SU-DHL-6 (cell line): ENCODE data around the gene AVPR2.
A peak's percentile ranks its signal among the peaks of the same experiment; 100 is the strongest.

Source experiments
- H2AFZ ChIP-seq: fragments of 200-600 bp; sonication (generic); 2 replicates; pipeline ENCODE4 v1.6.1; 2014; ENCODE audit warnings: low read depth, mild to moderate bottlenecking, moderate library complexity, mixed read lengths, antibody characterized with exemption, low read length; ENCODE audit not compliant: severe bottlenecking
- H3F3A ChIP-seq: fragments of 200-600 bp; shearing (Covaris generic); 2 replicates; pipeline ENCODE4 v1.6.0; 2016; ENCODE audit warnings: antibody characterized with exemption, mild to moderate bottlenecking; ENCODE audit not compliant: insufficient read depth
- H3K27ac ChIP-seq: fragments of 200-600 bp; sonication (generic); 2 replicates; pipeline ENCODE4 v1.5.1; 2016; ENCODE audit warnings: low read depth, mild to moderate bottlenecking, low read length, moderate library complexity, mixed read lengths
- H3K27me3 ChIP-seq: fragments of 200-600 bp; sonication (generic), shearing (Covaris generic); 2 replicates; pipeline ENCODE4 v1.6.0; 2014; ENCODE audit warnings: mild to moderate bottlenecking, low read length
- H3K36me3 ChIP-seq: fragments of 200-600 bp; sonication (generic); 2 replicates; pipeline ENCODE4 v1.6.1; 2014; ENCODE audit warnings: mild to moderate bottlenecking, low read length, mixed read lengths
- H3K4me2 ChIP-seq: fragments of 300-600, 200-600 bp; shearing (Covaris generic), sonication (generic); 2 replicates; pipeline ENCODE4 v1.6.0; 2014; ENCODE audit warnings: low read length, low read depth, mild to moderate bottlenecking; ENCODE audit not compliant: poor library complexity, severe bottlenecking
- H3K4me3 ChIP-seq: fragments of 200-600 bp; sonication (generic); 2 replicates; pipeline ENCODE4 v1.5.1; 2014; ENCODE audit warnings: antibody characterized with exemption, low read length, mild to moderate bottlenecking, mixed read lengths; ENCODE audit not compliant: insufficient read depth, poor library complexity, severe bottlenecking
- H3K79me2 ChIP-seq: fragments of 200-600 bp; sonication (generic); 2 replicates; pipeline ENCODE4 v1.6.1; 2014; ENCODE audit warnings: mild to moderate bottlenecking, low read length, moderate library complexity; ENCODE audit not compliant: insufficient read depth
- H3K9ac ChIP-seq: fragments of 200-600 bp; sonication (generic); 2 replicates; pipeline ENCODE4 v1.7.0; 2014; ENCODE audit warnings: mild to moderate bottlenecking, low read length
- H3K9me2 ChIP-seq: fragments of 200-600 bp; sonication (generic); replicated peaks from 2 replicates; pipeline ENCODE4 v1.6.1; 2014; ENCODE audit warnings: low read length; ENCODE audit not compliant: insufficient read depth
- H3K9me3 ChIP-seq: fragments of 200-600 bp; sonication (generic); 2 replicates; pipeline ENCODE4 v1.6.1; 2014; ENCODE audit warnings: low read length, mixed read lengths; ENCODE audit not compliant: insufficient read depth
- H4K20me1 ChIP-seq: fragments of 200-600 bp; sonication (generic); 2 replicates; pipeline ENCODE4 v1.6.1; 2014; ENCODE audit warnings: low read depth, mild to moderate bottlenecking, antibody characterized with exemption, low read length, moderate library complexity, mixed read lengths
- EZH2phosphoT487 ChIP-seq: fragments of 200-600 bp; sonication (generic), shearing (Covaris generic); conservative IDR thresholded peaks from 2 replicates; pipeline ENCODE4 v1.6.1; 2018; ENCODE audit warnings: mild to moderate bottlenecking, antibody characterized with exemption, low read length, moderate library complexity, mixed read lengths
- TF ChIP-seq, protein P1 (sequence below): fragments of 200-600 bp; sonication (generic); IDR thresholded peaks from one replicate; pipeline ENCODE4 v1.5.1; 2017; ENCODE audit warnings: antibody characterized with exemption, mild to moderate bottlenecking, low read length, moderate library complexity; ENCODE audit not compliant: insufficient read depth, poor library complexity, severe bottlenecking

AVPR2 gene

DNA sequence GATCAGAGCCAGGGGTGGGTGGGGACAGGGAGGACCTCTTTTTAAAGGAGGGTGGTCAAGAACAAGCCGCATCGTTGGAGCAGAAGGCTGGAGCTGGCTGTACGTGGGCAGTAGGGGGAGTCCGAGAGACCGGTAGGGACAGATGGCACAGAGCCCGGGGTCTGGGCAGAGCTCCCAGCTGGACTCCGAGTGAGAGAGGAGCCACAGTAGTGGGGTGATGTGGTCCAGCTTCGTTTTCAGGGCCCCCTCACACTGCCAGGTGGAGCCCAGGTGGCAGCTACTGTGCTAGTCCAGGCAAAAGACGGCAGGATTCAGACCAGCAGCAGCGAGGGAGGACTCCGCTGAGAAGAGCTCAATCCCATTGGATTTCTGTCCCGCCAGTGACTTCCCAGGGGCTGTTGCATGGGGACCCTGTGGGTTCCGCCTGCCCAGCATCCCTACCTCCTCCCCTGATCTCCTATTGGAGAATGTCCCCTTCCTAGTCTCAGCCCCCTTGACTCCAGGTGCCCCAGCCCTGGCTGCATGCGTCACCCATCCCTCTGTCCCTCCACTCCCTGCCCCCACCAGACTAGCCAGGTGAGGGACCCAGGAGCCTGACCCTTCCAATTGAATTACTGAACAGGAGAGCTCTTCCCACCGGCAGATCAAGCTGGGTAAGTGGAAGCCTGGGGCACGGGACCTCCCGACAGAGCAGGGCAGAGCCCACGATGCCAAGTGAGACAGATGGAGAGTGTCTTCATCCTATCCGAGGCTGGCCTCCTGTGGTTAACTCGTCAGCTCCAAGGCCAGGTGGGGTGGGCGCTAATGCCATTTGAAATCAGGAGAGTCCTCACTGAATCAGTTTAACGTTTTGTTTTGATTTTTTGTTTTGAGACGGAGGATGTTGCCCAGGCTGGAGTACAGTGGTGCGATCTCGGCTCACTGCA is 18.7 kb downstream of the AVPR2 start:
- no peaks in the 10 kb centered on the region for H3K9me2 ChIP-seq
- H3K36me3 ChIP-seq: no peaks in the 10 kb centered on the region
- H3K9me3 ChIP-seq: no peaks in the 10 kb centered on the region
- H3K9ac ChIP-seq: no peak overlapping the region
- H3K4me3 ChIP-seq: no peak overlapping the region
- no peak overlapping the region for H3K4me2 ChIP-seq
- no peaks in the 10 kb centered on the region for H3K27me3 ChIP-seq
- H3F3A ChIP-seq: peaks cover 16% of the 10 kb centered on the region
- TF ChIP-seq, protein P1, sequence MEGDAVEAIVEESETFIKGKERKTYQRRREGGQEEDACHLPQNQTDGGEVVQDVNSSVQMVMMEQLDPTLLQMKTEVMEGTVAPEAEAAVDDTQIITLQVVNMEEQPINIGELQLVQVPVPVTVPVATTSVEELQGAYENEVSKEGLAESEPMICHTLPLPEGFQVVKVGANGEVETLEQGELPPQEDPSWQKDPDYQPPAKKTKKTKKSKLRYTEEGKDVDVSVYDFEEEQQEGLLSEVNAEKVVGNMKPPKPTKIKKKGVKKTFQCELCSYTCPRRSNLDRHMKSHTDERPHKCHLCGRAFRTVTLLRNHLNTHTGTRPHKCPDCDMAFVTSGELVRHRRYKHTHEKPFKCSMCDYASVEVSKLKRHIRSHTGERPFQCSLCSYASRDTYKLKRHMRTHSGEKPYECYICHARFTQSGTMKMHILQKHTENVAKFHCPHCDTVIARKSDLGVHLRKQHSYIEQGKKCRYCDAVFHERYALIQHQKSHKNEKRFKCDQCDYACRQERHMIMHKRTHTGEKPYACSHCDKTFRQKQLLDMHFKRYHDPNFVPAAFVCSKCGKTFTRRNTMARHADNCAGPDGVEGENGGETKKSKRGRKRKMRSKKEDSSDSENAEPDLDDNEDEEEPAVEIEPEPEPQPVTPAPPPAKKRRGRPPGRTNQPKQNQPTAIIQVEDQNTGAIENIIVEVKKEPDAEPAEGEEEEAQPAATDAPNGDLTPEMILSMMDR: no peak
- TF ChIP-seq EZH2phosphoT487: no peak
- peaks cover 16% of the 10 kb centered on the region; the same call in 1 of the 2 replicates for H3K79me2 ChIP-seq
- no peak overlapping the region for H2AFZ ChIP-seq
- no peak overlapping the region for H3K27ac ChIP-seq
- no peaks in the 10 kb centered on the region for H4K20me1 ChIP-seq

DNA sequence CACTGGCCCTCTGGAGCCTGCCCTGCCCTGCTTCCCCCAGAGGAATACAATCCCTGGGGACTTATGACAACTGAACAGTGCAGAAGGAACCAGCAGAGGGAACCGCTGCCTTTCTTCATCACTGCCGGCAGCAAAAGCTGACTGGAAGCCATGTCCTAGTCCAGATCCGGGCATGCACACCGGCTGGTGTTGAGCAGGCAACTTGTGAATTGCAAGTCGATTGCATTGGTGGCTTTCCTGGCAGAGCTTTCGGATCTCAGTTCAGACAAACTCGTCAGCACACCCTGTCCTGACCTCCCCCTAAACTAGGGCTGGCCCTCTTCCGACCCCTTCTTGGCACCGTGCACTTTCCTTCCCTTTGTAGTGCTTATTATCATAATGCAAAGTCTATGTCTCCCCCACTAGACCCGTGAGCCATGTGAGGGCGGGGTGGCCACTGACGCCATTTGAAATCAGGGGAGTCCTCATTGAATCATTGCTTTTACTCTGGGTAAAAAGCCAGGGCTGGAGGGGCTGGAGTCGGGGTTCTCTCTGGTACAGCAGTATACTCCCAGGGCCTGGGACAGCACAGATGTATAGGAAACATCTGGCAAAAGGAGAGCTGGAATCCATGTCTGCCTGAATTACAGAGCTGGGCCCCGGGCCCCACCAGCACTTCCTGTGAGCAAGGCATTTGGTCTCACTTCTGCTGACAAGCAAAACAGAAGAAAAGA is 19.8 kb downstream of the AVPR2 start:
- Histone ChIP-seq H4K20me1 (no peaks in the 10 kb centered on the region), H3K27ac (peak overlapping the region; percentile 100), H3K4me3 (peak overlapping the region; percentile 72), H3K36me3 (no peaks in the 10 kb centered on the region), H3K9ac (peak overlapping the region; percentile 98), H3K9me2 (no peaks in the 10 kb centered on the region), H3F3A (peaks cover 21% of the 10 kb centered on the region), H3K79me2 (peaks cover 16% of the 10 kb centered on the region; the same call in 1 of the 2 replicates), H3K27me3 (no peaks in the 10 kb centered on the region), H3K9me3 (no peaks in the 10 kb centered on the region), H3K4me2 (peak overlapping the region; percentile 78), H2AFZ (no peak overlapping the region)
- TF ChIP-seq EZH2phosphoT487: no peak
- TF ChIP-seq, protein P1: no peak

DNA sequence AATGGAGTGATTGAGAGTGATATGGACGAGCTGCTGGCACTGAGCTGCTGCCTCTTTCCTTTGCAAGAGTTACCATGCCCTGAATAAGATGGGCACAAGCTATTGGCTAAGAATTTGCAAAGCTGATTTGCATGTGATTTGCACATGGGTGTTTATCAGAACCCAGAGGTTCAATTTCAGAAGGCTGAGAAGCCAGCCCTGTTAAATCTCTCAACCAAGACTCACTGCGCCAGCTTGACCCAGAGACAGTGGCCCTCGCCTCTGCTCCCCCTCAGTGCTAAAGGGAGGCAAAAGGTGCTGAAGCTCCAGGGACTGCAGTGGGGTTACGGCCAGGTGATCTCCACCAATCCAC is 20.9 kb downstream of the AVPR2 start:
- peak overlapping the region; percentile 78 for H3K4me2 ChIP-seq
- peak overlapping the region; percentile 72 for H3K4me3 ChIP-seq
- peak overlapping the region; percentile 98 for H3K9ac ChIP-seq

More for the DNA sequence above, 20.9 kb downstream of the AVPR2 start:
- Histone ChIP-seq H3K9me3 (no peaks in the 10 kb centered on the region), H3K79me2 (peaks cover 16% of the 10 kb centered on the region; the same call in 1 of the 2 replicates), H3K9me2 (no peaks in the 10 kb centered on the region), H2AFZ (no peak overlapping the region), H3F3A (peaks cover 22% of the 10 kb centered on the region), H3K27me3 (no peaks in the 10 kb centered on the region), H4K20me1 (no peaks in the 10 kb centered on the region), H3K36me3 (no peaks in the 10 kb centered on the region), H3K27ac (peak overlapping the region; percentile 100)
- TF ChIP-seq EZH2phosphoT487: no peak
- TF ChIP-seq, protein P1: no peak
